Stimulated activated effector memory CD8-positive, alpha-beta T cell treated with anti-CD3 and anti-CD28 coated beads, Interleukin-12 subunit alpha, Interleukin-12 subunit beta, amount 100 ng/mL, for 72 hours (primary cell): ENCODE data around the gene GALNT2.
A peak's percentile ranks its signal among the peaks of the same experiment; 100 is the strongest.

Source experiments
- ATAC-seq: fragments of 150-1000 bp; cut with Tn5 transposase; 2 replicates; pipeline ENCODE4 v1.10.0; 2021
- DNase-seq, 2 donors: peaks; one replicate each; pipeline ENCODE4 v3.0.0; 2021 to 2022; ENCODE audit warnings: low spot score in 2 of 2
- H3K27ac Mint-ChIP-seq: one replicate; pipeline ENCODE4 v1.8.0; 2022; ENCODE audit warnings: mild to moderate bottlenecking, mixed read lengths
- H3K36me3 Mint-ChIP-seq: one replicate; pipeline ENCODE4 v1.8.0; 2022; ENCODE audit warnings: mild to moderate bottlenecking, mixed read lengths
- H3K4me1 Mint-ChIP-seq: one replicate; pipeline ENCODE4 v1.8.0; 2022; ENCODE audit warnings: mixed read lengths
- H3K4me3 Mint-ChIP-seq: one replicate; pipeline ENCODE4 v1.8.0; 2022; ENCODE audit warnings: mild to moderate bottlenecking, mixed read lengths
- H3K9me3 Mint-ChIP-seq: one replicate; pipeline ENCODE4 v1.8.0; 2022; ENCODE audit warnings: mixed read lengths

Gene GALNT2

DNA sequence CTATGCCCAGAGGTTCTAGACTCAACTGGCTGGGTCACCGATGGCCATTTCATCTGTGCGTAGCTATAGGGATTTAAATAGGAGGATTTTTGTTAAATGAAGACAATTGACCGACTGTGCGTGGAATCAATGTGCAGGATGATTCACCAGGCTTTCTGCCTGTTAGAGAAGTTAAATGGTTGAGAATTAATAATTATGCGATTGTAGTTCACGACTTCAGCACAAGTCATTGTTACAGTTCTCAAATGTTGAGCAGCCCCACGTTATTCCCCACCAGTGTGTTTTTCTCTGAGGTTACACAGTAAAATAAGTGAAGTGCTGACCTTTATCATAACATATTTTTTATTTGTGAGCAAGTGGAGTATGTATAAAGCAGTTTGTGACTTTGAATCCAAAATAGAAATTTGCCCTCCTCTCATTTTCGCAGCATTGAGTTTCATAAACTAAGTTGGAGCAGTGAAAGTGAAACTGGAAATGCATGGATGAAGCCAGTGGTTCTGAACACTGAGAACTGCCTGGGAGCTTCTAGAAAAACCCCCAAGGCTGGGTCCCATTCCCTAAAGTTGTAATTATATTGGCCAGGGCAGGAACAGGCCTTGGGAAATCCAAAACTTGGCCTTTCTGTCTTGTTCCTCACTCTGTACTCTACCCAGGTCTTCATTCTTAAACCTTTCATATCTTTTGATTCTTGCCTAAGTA, 102.6 kb downstream of the GALNT2 start:
- ATAC-seq, result no peak
- Mint-ChIP-seq H3K36me3 (no peaks in the 10 kb centered on the region), H3K27ac (peak overlapping the region; percentile 66), H3K4me3 (peak overlapping the region; percentile 42), H3K9me3 (no peaks in the 10 kb centered on the region), H3K4me1 (peaks cover 50% of the 10 kb centered on the region)
- no peak for DNase-seq

DNA sequence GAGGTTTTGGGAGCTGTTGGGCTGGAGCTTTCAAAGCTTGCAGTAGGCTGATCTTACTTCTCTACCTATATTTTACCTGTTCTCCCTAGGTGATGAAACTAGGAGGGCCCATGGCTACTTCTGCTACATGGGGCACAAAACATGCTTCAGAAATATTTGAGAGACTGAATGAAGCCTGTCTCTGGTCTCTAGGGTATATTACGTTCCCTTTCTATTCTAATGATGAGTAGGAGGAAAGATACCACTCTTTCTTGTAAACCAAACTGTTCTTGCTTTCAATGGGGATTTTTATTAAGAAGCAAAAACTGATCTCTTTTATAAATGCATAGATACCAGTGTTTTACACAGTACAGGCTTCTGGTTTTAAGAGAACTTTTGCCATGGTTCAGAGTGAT, 103.1 kb downstream of the GALNT2 start:
- Mint-ChIP-seq H3K4me1 (peaks cover 54% of the 10 kb centered on the region), H3K4me3 (peak overlapping the region; percentile 42), H3K36me3 (no peaks in the 10 kb centered on the region), H3K9me3 (no peaks in the 10 kb centered on the region), H3K27ac (peak overlapping the region; percentile 66)
- DNase-seq (no peak), ATAC-seq (peak; percentile 48)

DNA sequence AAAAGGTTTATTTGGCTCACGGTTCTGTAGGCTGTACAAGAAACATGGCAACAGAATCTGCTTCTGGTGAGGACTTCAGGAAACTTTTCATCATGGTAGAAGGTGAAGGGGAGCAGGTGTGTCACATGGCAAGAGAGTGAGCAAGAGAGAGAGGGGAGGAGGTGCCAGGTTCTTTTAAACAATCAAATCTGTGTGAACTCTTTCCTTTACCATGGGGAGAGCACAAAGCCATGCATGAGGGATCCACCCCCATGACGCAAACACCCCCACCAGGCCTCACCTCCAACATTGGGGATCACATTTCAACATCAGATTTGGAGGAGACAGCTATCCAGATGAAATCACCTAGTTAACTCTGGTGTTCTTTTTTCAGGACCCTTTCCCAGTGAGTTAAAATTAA, 103.6 kb downstream of the GALNT2 start:
- no peak for ATAC-seq
- no peaks in the 10 kb centered on the region for H3K36me3 Mint-ChIP-seq
- H3K9me3 Mint-ChIP-seq, result no peaks in the 10 kb centered on the region
- peaks cover 54% of the 10 kb centered on the region for H3K4me1 Mint-ChIP-seq
- peak overlapping the region; percentile 66 for H3K27ac Mint-ChIP-seq
- no peak for DNase-seq
- no peak overlapping the region for H3K4me3 Mint-ChIP-seq

DNA sequence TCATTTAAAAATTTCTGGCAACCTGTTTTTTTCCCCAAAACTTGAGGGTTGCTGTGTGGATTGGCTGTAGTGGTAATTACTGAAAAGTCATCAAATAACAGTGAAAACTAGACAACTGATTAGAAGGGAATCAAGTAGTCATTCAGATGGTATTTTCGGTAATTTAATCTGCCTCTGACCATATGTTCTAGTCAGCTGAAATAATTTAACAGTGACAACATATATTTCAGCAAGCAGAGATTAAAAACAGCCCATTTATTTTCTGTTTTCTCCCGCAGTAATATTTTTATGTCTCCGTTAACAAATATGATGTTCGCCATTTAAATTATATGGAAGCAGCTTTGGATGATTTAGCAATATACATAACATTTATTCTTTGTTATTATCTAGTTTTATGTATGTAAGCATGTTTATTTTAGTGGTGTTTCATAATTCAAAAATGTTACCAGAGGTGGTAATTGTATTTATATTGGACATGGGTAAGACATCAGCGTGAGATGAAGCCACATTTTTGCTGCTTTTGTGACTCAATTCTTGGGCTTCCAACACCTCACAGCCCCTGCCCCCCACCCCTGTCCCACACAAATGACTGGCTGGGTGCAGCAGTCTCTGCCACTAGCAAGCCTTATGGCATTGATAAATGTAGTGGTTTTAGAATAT, 104.4 kb downstream of the GALNT2 start:
- Mint-ChIP-seq H3K36me3 (no peaks in the 10 kb centered on the region), H3K4me3 (no peak overlapping the region), H3K4me1 (peaks cover 56% of the 10 kb centered on the region), H3K27ac (no peak overlapping the region), H3K9me3 (no peaks in the 10 kb centered on the region)
- ATAC-seq (no peak), DNase-seq (no peak)

DNA sequence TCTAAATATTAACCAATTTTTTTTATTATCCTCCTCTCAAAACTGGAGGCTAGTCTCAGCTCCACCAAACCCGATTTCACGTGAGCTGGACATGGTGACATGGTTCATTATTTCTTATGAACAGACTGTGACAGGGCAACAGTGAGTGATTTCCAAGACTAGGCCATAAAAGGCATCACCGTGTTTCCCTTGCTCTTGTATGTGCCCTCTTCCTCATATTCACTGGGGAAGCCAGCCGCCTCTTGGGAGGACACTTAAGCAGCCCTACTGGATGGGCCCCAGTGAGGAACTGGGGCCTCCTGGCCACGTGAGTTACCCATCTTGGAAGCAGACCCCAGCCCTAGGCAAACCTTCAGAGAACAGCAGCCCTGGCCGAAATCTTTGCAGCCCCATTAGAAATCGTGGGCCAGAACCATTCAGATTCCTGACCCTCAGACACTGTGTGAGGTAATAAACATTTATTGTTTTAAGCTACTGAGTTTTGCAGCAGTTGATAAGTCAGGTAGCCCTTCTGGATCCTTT, 105.0 kb downstream of the GALNT2 start:
- Mint-ChIP-seq H3K4me1 (peaks cover 50% of the 10 kb centered on the region), H3K27ac (no peak overlapping the region), H3K4me3 (no peak overlapping the region), H3K9me3 (no peaks in the 10 kb centered on the region), H3K36me3 (no peaks in the 10 kb centered on the region)
- ATAC-seq, result no peak
- DNase-seq, result no peak

DNA sequence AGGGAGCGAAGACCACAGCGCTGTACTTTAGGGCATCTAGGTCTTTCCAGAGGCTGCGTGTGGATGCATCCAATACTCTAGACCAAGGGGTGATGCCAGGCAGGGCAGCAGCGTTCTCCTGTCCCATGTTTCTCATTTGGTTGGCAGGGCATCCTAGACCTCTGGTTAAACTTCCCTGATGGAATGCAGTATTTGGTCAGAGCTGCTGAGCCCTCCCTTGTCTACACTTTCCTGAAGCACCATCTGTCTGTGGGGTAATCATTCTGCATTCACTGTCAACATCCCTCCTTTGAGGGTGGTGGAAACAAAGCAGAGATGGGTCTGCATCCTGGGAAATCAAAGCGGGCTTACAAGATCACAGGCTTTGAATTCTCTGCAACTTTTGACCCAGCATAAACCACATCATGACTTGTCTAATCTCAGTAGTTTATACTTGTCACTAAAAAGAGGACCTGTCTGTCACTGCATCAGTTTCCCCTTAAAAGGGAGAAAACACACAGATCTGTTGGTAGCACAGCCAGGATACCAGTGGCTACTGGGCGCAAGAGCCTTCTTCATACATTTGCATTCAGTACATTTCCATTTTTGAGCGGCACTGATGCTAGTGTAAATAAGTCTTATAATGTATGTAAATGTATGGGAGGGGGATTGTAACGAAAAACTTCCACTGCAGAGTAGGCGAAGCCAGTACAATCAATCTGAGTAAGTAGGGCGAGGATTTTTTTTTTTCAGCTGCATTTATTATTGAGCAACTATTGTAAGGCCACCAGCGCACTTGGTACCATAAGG, 106.3 kb downstream of the GALNT2 start:
- no peak for ATAC-seq
- no peak overlapping the region for H3K27ac Mint-ChIP-seq
- no peak overlapping the region for H3K4me3 Mint-ChIP-seq
- no peaks in the 10 kb centered on the region for H3K36me3 Mint-ChIP-seq
- DNase-seq, result no peak
- no peaks in the 10 kb centered on the region for H3K9me3 Mint-ChIP-seq
- H3K4me1 Mint-ChIP-seq, result peaks cover 50% of the 10 kb centered on the region

DNA sequence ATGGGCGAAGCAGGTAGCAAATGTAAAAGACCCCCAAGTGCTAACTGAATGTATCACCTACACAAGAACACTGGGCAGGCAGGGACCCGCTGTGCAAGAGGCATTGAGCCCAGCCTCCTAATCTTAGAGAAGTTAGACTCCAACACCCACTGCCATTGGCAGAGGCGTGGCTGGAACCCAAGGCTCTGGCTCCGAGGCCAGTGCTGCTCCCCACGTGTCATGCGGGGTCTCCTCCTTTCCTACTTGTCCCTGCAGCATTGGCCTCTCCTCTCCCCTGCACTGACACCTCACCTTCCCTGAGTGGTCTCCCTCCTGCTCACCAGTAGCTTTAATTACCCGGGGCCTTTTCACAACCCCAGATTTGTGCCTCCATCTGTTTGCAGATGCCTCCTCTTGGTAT, 107.0 kb downstream of the GALNT2 start:
- ATAC-seq, result no peak
- Mint-ChIP-seq H3K4me3 (no peak overlapping the region), H3K9me3 (no peaks in the 10 kb centered on the region), H3K4me1 (peaks cover 45% of the 10 kb centered on the region), H3K36me3 (no peaks in the 10 kb centered on the region), H3K27ac (no peak overlapping the region)
- no peak for DNase-seq

DNA sequence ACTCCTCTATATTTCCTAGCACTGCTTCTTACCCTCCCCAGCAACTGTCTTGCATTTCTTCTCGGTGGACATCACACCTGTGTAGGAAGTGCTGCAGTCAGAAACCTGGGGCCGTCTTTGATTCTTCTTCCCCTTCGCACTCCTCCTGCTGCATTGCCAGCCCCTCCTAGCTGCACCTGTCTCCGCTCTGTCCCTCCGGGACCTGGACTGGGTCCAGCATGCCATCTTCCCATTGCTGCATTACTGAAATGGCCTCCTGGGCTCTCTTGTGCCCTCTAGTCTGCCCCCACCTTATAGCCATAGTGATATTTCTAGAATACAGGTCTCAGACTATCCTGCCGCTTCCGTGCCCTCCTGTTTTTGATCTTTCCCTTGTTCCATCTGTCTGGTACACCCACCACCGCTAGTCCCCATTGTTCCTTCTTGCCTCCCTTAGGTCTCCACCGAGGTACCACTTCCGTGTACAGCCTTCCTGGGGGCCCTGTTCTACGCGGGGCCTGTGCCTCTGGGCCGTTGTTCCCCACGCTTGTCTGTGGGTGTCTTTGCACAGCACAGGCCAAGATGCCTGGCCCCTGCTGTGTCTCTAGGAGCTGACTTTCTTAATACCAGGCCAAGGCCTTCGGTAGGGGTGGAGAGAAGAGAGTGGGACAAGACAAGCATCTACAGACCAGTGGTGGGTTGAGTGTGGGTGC, 107.6 kb downstream of the GALNT2 start:
- Mint-ChIP-seq H3K36me3 (no peaks in the 10 kb centered on the region), H3K4me1 (peaks cover 39% of the 10 kb centered on the region), H3K27ac (peak overlapping the region; percentile 4), H3K9me3 (no peaks in the 10 kb centered on the region), H3K4me3 (no peak overlapping the region)
- DNase-seq, result no peak
- ATAC-seq, result no peak

DNA sequence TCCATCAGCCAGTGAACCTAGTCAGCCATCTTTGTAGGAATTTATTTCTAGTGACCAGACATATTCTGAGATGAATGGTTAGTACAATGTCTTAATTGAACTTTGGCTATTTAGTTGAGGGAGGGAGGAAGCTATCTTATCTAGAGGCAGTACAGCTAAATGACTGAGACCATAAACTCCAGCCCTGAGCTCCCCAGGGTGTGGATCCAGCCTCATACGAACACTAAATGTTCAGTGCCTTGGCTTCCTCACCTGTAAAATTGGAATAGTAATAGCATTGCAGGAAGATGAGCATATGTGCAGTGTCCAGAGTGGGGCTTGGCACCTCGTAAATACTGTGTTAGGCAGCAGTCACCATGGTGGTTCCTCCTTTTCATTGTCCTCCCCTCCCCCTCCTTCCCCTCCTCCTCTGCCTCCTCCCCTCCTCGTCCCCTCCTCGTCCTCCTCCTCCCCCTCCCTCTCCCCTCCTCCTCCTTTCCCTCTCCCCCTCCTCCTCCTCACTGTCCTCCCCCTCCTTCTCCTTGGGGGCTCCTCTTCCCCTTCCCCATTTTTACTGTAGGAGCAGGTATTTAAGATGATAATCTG, 108.2 kb downstream of the GALNT2 start:
- H3K4me3 Mint-ChIP-seq, result no peak overlapping the region
- no peaks in the 10 kb centered on the region for H3K36me3 Mint-ChIP-seq
- no peak for ATAC-seq
- H3K27ac Mint-ChIP-seq, result peak overlapping the region; percentile 4
- peaks cover 33% of the 10 kb centered on the region for H3K4me1 Mint-ChIP-seq
- no peaks in the 10 kb centered on the region for H3K9me3 Mint-ChIP-seq
- DNase-seq, result no peak

DNA sequence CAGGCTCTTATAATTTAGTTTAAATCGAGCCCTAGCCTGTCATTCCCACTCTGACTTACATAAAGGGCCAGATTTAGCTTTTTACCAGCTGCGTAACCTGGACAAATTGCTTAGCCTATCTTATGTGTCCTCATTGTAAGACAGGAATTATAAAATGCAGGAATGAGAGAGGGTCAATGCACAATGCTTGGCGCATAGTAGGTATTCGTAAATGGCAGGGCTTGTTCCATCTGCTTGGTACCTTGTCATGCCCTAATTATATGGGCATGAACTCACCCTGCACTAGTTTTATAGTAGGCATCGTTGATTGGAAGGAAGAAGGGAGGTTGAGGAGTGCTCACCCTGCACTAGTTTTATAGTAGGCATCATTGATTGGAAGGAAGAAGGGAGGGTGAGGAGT, 108.8 kb downstream of the GALNT2 start:
- H3K4me1 Mint-ChIP-seq, result peaks cover 27% of the 10 kb centered on the region
- H3K9me3 Mint-ChIP-seq, result no peaks in the 10 kb centered on the region
- DNase-seq, result no peak
- H3K4me3 Mint-ChIP-seq, result no peak overlapping the region
- no peak for ATAC-seq
- H3K27ac Mint-ChIP-seq, result peak overlapping the region; percentile 46
- no peaks in the 10 kb centered on the region for H3K36me3 Mint-ChIP-seq

DNA sequence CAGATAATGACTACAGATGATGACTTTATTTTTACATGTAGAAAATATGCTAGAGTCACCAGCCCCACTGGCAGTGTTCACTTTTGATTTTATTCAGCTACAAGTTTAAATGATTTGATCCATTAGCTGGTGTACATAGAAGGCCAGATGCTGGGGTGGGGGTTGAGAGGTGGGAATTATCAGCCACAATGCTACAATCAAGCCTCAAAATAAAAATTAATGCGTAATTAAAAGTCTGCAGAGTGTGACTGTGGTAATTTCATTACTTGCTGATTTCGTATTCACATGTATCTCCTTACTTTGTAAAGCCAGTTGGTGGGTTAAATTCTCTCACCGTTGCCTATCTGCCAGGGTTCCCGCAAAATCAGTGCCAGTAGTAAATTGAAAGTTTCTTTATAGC, 109.3 kb downstream of the GALNT2 start:
- H3K4me3 Mint-ChIP-seq, result no peak overlapping the region
- H3K36me3 Mint-ChIP-seq, result no peaks in the 10 kb centered on the region
- H3K27ac Mint-ChIP-seq, result peak overlapping the region; percentile 46
- H3K9me3 Mint-ChIP-seq, result no peaks in the 10 kb centered on the region
- ATAC-seq, result no peak
- H3K4me1 Mint-ChIP-seq, result peaks cover 27% of the 10 kb centered on the region
- DNase-seq, result no peak

DNA sequence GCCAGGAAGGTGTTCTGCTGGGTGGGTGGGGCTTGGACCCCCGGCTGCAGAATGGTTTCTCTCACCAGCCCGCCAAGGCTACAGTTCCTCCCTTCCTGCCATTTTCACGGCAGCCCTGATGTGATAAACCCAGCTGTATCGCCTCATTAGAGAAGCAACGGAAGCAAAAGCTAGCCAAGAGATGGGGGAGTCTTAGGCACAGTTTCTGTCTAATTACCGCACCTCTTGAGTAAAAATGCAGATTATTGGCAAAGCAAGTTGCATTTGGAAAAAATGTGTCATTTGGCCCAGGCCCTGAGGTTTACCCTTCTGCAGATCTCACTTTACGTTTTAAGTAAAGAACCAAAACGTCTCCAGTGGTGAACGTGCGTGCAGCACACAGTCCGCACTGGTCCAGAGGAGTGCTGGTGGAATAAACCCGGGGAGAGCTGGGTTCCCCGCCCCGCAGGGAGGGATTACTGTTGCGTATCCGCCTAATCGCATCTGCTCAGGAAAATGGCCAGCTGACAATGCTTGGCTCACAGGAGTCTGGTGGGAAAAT, 109.9 kb downstream of the GALNT2 start:
- H3K9me3 Mint-ChIP-seq, result no peaks in the 10 kb centered on the region
- H3K36me3 Mint-ChIP-seq, result no peaks in the 10 kb centered on the region
- peak overlapping the region; percentile 58 for H3K27ac Mint-ChIP-seq
- ATAC-seq (peak; percentile 62), DNase-seq (no peak)
- H3K4me3 Mint-ChIP-seq, result no peak overlapping the region
- H3K4me1 Mint-ChIP-seq, result peaks cover 27% of the 10 kb centered on the region

DNA sequence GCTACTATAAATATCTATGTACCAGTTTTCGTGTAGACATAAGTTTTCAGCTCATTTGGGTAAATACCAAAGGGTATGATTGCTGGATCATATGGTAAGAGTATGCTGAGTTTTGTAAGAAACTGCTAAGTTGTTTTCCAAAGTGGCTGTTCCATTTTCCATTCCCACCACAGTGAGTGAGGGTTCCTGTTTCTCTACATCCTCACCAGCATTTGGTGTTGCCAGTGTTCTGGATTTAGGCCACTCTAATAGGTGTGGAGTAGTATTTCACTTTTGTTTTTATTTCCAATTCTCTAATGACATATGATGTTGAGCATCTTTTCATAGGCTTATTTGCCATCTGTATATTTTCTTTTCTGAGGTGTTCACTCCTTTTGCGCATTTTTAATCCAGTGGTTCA, 112.2 kb downstream of the GALNT2 start:
- Mint-ChIP-seq H3K36me3 (peaks cover 5% of the 10 kb centered on the region), H3K27ac (no peak overlapping the region), H3K4me1 (peaks cover 29% of the 10 kb centered on the region), H3K4me3 (no peak overlapping the region), H3K9me3 (no peaks in the 10 kb centered on the region)
- DNase-seq, result no peak
- no peak for ATAC-seq

DNA sequence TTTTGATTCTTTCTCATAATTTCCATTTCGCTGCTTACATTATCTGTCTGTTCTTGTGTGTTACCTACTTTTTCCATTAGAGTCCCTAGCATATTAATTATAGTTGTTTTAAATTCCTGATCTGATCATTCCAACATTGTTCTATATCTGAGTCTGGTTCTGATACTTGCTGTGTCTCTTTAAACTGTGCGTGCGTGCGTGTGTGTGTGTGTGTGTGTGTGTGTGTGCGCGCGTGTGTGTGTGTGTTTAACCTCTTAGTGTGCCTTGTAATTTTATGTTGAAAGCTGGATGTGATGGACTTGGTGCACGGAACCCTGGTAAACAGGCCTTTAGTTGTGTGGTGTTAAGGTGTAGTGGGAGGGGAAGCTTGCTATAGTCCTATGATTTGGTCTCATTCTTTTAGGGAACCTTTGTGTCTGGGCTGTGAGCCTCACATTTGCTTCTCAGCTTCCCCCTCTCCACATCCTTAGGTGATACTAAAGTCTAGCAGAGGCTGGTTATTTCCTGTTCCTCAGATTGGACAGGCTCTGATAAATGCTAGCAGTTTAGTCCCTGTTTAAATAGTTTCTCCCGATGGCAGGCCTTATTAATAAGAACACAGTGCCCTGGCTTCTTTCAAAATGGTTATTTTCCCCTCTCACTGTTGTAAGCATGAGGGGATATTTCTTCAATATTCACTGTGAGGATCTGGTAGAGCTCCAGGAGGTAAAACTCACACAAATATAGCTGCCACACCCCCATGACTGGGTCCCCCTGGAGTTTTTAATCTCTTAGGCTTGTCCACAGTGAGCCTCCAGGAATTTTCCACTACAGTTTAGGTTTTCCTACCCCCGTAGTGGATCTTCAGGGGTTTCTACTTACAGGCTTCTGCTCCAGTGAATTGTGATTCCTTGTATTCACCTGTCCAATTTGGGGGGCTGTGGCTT, 118.3 kb downstream of the GALNT2 start:
- Mint-ChIP-seq H3K9me3 (peaks cover 5% of the 10 kb centered on the region), H3K4me1 (peaks cover 43% of the 10 kb centered on the region), H3K4me3 (no peak overlapping the region), H3K27ac (no peak overlapping the region), H3K36me3 (peaks cover 21% of the 10 kb centered on the region)
- no peak for DNase-seq
- no peak for ATAC-seq
